Subcutaneous adipose tissue (tissue), 4 donors: ENCODE measurements around the gene IL1F10. TPM values are rescaled to one million over a fixed set of nuclear protein-coding genes. Genes with fewer than 3 reads are reported as not detected.

Experiments
- CTCF ChIP-seq: fragments of 450-650 bp; IDR thresholded peaks from one replicate; pipeline ENCODE4 v1.5.1; 2016; ENCODE audit warnings: low read depth, mild to moderate bottlenecking, control low read depth, antibody characterized with exemption, moderate library complexity
- total RNA-seq, 4 donors: library from RNA; depleted of rRNA; stranded (reverse); fragments of >200 nt; gene quantifications; one replicate each; pipeline ENCODE4 v1.1.0, GENCODE V29; 2016

IL1F10 gene
- total RNA-seq, 4 donors from 2014 or later, result not detected

- TF ChIP-seq CTCF, result no peak
These were observed 479 bp downstream of the IL1F10 start for GRCh38 chr2:113068249-113068648.

- no peak for TF ChIP-seq CTCF
These were observed 1.1 kb downstream of the IL1F10 start for GRCh38 chr2:113068706-113069485.

- TF ChIP-seq CTCF, result no peak
These were observed 2.2 kb downstream of the IL1F10 start for GRCh38 chr2:113069676-113070605.

- TF ChIP-seq CTCF, result no peak
These were observed 2.8 kb downstream of the IL1F10 start for GRCh38 chr2:113070606-113070975.

- no peak for TF ChIP-seq CTCF
These were observed 4.8 kb downstream of the IL1F10 start for GRCh38 chr2:113072584-113072983.

GRCh38 chr2:113073325-113073834 is 5.6 kb downstream of the IL1F10 start:
- TF ChIP-seq CTCF, result no peak

- TF ChIP-seq CTCF, result no peak
These were observed 7.3 kb downstream of the IL1F10 start for GRCh38 chr2:113075030-113075429.
